ENCODE results near the gene BIN2. TPM values are rescaled to one million over a fixed set of nuclear protein-coding genes. Genes with fewer than 3 reads are reported as not detected.

BIN2 gene
- total and polyA plus RNA-seq, 2 of the 13 experiments (the other 11 are each of a cell fraction or from before 2014, with no cell fraction given): not detected

GRCh38 chr12:51264297-51264696, 59.7 kb downstream of the BIN2 start:
- CTCF ChIA-PET (ENCODE audit: low intra/inter-chr PET ratio, low total read pairs): no interaction called here
- intact Hi-C loops (cut with micrococcal nuclease; ENCODE audit: unreplicated experiment): no loop called here
- Histone ChIP-seq H3K27me3 (ENCODE audit: control insufficient read depth in 1 of 2, insufficient read depth in 2 of 2, low read length in 2 of 2) (no peaks in the 10 kb centered on the region; a peak in 1 of 5 replicates), H2AFZ (ENCODE audit: low read length) (no peak overlapping the region), H4K20me1 (ENCODE audit: insufficient read depth, low read length) (no peaks in the 10 kb centered on the region), H3K36me3 (replicated peaks in 1 of 2; ENCODE audit: control insufficient read depth in 1 of 2, insufficient read depth in 2 of 2, low read length in 2 of 2) (no peaks in the 10 kb centered on the region; a peak in 1 of 5 replicates), H3K4me3 (replicated peaks in 1 of 3; ENCODE audit: insufficient read depth in 1 of 3, low read depth in 2 of 3, low read length in 3 of 3) (no peak overlapping the region), H3K4me2 (ENCODE audit: low read depth, low read length) (no peak overlapping the region), H3K79me2 (ENCODE audit: insufficient read depth, low read length) (no peaks in the 10 kb centered on the region), H3K9me3 (ENCODE audit: low read length) (no peaks in the 10 kb centered on the region), H3K4me1 (ENCODE audit: insufficient read depth, low read length) (peaks cover 18% of the 10 kb centered on the region), H3K9ac (ENCODE audit: insufficient read depth, low read depth, low read length) (no peak overlapping the region), H3K27ac (ENCODE audit: extremely low read length, insufficient read depth, low read length) (no peak overlapping the region)
- FAIRE-seq: no peak
- DNase-seq (ENCODE audit: low spot score): no peak
- no peak for ATAC-seq
- BruUV-seq (replicated peaks): no TSS peak
- TF ChIP-seq ZNF180 (CRISPR knock-in tag; IDR thresholded peaks at IDR 0.05; ENCODE audit: borderline replicate concordance, low read depth) (no peak), ZNF747 (CRISPR knock-in tag; IDR thresholded peaks at IDR 0.05; ENCODE audit: borderline replicate concordance) (no peak), SNAPC2 (CRISPR knock-in tag; IDR thresholded peaks at IDR 0.05) (no peak), RBM22 (optimal IDR thresholded peaks at IDR 0.05; ENCODE audit: low read length) (no peak), SP5 (CRISPR knock-in tag; IDR thresholded peaks at IDR 0.05; ENCODE audit: borderline replicate concordance, low read depth) (no peak), ZNF18 (CRISPR knock-in tag; IDR thresholded peaks at IDR 0.05; ENCODE audit: insufficient replicate concordance) (no peak), ZMYM2 (CRISPR knock-in tag; IDR thresholded peaks at IDR 0.05) (no peak), SCMH1 (CRISPR knock-in tag; IDR thresholded peaks at IDR 0.05; ENCODE audit: borderline replicate concordance) (no peak), MAX (IDR thresholded peaks at IDR 0.05) (no peak), FLYWCH1 (CRISPR knock-in tag; IDR thresholded peaks at IDR 0.05) (no peak), AHR (CRISPR knock-in tag; IDR thresholded peaks at IDR 0.05) (no peak), ZBTB38 (CRISPR knock-in tag; IDR thresholded peaks at IDR 0.05) (no peak), ZNF275 (CRISPR knock-in tag; IDR thresholded peaks at IDR 0.05; ENCODE audit: borderline replicate concordance) (no peak), ZNF225 (CRISPR knock-in tag; IDR thresholded peaks at IDR 0.05) (no peak)
- TF ChIP-seq, protein P1, sequence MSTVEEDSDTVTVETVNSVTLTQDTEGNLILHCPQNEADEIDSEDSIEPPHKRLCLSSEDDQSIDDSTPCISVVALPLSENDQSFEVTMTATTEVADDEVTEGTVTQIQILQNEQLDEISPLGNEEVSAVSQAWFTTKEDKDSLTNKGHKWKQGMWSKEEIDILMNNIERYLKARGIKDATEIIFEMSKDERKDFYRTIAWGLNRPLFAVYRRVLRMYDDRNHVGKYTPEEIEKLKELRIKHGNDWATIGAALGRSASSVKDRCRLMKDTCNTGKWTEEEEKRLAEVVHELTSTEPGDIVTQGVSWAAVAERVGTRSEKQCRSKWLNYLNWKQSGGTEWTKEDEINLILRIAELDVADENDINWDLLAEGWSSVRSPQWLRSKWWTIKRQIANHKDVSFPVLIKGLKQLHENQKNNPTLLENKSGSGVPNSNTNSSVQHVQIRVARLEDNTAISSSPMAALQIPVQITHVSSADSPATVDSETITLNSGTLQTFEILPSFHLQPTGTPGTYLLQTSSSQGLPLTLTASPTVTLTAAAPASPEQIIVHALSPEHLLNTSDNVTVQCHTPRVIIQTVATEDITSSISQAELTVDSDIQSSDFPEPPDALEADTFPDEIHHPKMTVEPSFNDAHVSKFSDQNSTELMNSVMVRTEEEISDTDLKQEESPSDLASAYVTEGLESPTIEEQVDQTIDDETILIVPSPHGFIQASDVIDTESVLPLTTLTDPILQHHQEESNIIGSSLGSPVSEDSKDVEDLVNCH (CRISPR knock-in tag; IDR thresholded peaks at IDR 0.05): no peak
- in situ Hi-C loops (cut with HindIII; ENCODE audit: extremely low pct_ligation_motif_present, low pct_unique_long_range_greater_than_20kb): no loop called here
- 98% methylated on average over 5 of the region's 5 CpGs for WGBS (ENCODE audit: low lambda C conversion rate)
- POLR2A ChIA-PET: no interaction called here

Data from HepG2 (cell line).